ENCODE results near the gene SLC5A5. TPM values are rescaled to one million over a fixed set of nuclear protein-coding genes. Genes with fewer than 3 reads are reported as not detected.
A peak's percentile ranks its signal among the peaks of the same experiment; 100 is the strongest.

Gene SLC5A5
- total RNA-seq, 1 donor from 2014 or later: not detected

GRCh38 chr19:17831419-17831888, 40.3 kb upstream of the SLC5A5 start:
- no peak for TF ChIP-seq EZH2 (IDR thresholded peaks at IDR 0.05; ENCODE audit: insufficient read depth, low read length)
- no peak for TF ChIP-seq CTCF (IDR thresholded peaks at IDR 0.05; ENCODE audit: insufficient read depth, low read depth, low read length)
- Mint-ChIP-seq H3K36me3 (ENCODE audit: low read depth, unreplicated experiment) (no peaks in the 10 kb centered on the region), H3K4me3 (ENCODE audit: unreplicated experiment) (peak overlapping the region; percentile 65), H3K4me1 (ENCODE audit: low read depth, unreplicated experiment) (no peaks in the 10 kb centered on the region), H3K27ac (ENCODE audit: unreplicated experiment) (no peak overlapping the region), H3K9me3 (ENCODE audit: unreplicated experiment) (no peaks in the 10 kb centered on the region), H3K27me3 (ENCODE audit: low read depth, unreplicated experiment) (peaks cover 19% of the 10 kb centered on the region)
- FAIRE-seq: no peak
- Histone ChIP-seq H3K9ac (ENCODE audit: low read length) (no peak overlapping the region), H2AFZ (ENCODE audit: low read depth, low read length) (peak overlapping the region; percentile 78), H3K9me3 (ENCODE audit: insufficient read depth, low read depth, low read length) (no peaks in the 10 kb centered on the region), H3K4me2 (ENCODE audit: low read length) (peak overlapping the region; percentile 64), H3K27me3 (ENCODE audit: insufficient read depth, low read length) (peaks cover 9% of the 10 kb centered on the region), H3K4me1 (ENCODE audit: insufficient read depth, low read length) (peaks cover 7% of the 10 kb centered on the region), H3K27ac (ENCODE audit: low read depth, low read length) (no peak overlapping the region), H3K36me3 (ENCODE audit: insufficient read depth, low read length) (no peaks in the 10 kb centered on the region), H3K79me2 (ENCODE audit: insufficient read depth, low read length) (no peaks in the 10 kb centered on the region), H3K4me3 (ENCODE audit: insufficient read depth, low read depth, low read length) (no peak overlapping the region), H4K20me1 (ENCODE audit: insufficient read depth, low read length) (no peaks in the 10 kb centered on the region)
- no peak for DNase-seq (ENCODE audit: low read depth)

GRCh38 chr19:17832443-17833208, 39.1 kb upstream of the SLC5A5 start:
- Histone ChIP-seq H3K4me2 (ENCODE audit: low read length) (no peak overlapping the region), H3K79me2 (ENCODE audit: insufficient read depth, low read length) (no peaks in the 10 kb centered on the region), H2AFZ (ENCODE audit: low read depth, low read length) (no peak overlapping the region), H3K27me3 (ENCODE audit: insufficient read depth, low read length) (peaks cover 9% of the 10 kb centered on the region), H3K4me3 (ENCODE audit: insufficient read depth, low read depth, low read length) (no peak overlapping the region), H3K9me3 (ENCODE audit: insufficient read depth, low read depth, low read length) (no peaks in the 10 kb centered on the region), H3K36me3 (ENCODE audit: insufficient read depth, low read length) (no peaks in the 10 kb centered on the region), H3K4me1 (ENCODE audit: insufficient read depth, low read length) (peaks cover 7% of the 10 kb centered on the region), H3K9ac (ENCODE audit: low read length) (no peak overlapping the region), H3K27ac (ENCODE audit: low read depth, low read length) (no peak overlapping the region), H4K20me1 (ENCODE audit: insufficient read depth, low read length) (no peaks in the 10 kb centered on the region)
- DNase-seq (ENCODE audit: low read depth) (no peak), FAIRE-seq (no peak)
- Mint-ChIP-seq H3K4me3 (ENCODE audit: unreplicated experiment) (no peak overlapping the region), H3K4me1 (ENCODE audit: low read depth, unreplicated experiment) (no peaks in the 10 kb centered on the region), H3K36me3 (ENCODE audit: low read depth, unreplicated experiment) (no peaks in the 10 kb centered on the region), H3K9me3 (ENCODE audit: unreplicated experiment) (no peaks in the 10 kb centered on the region), H3K27me3 (ENCODE audit: low read depth, unreplicated experiment) (peaks cover 24% of the 10 kb centered on the region), H3K27ac (ENCODE audit: unreplicated experiment) (no peak overlapping the region)
- TF ChIP-seq EZH2 (IDR thresholded peaks at IDR 0.05; ENCODE audit: insufficient read depth, low read length) (no peak), CTCF (IDR thresholded peaks at IDR 0.05; ENCODE audit: insufficient read depth, low read depth, low read length) (no peak)

Data from astrocyte (in vitro differentiated cells and primary cell).